ENCODE results near the gene USP22. TPM values are rescaled to one million over a fixed set of nuclear protein-coding genes. Genes with fewer than 3 reads are reported as not detected.

The USP22 gene
- total RNA-seq, 1 donor from 2014 or later, result 79.1 TPM

GRCh38 chr17:21037117-21037803, 5.6 kb downstream of the USP22 start:
- Histone ChIP-seq H3K27me3 (no peaks in the 10 kb centered on the region), H3K4me3 (no peak overlapping the region), H3K27ac (no peak overlapping the region), H3K9me3 (no peaks in the 10 kb centered on the region), H3K36me3 (no peaks in the 10 kb centered on the region), H3K4me1 (peaks cover 94% of the 10 kb centered on the region)
- intact Hi-C loops (cut with DNase I), result no loop called here
- DNase-seq (ENCODE audit: extremely low spot score in 2 of 2), result no peak
- TF ChIP-seq, protein P1, sequence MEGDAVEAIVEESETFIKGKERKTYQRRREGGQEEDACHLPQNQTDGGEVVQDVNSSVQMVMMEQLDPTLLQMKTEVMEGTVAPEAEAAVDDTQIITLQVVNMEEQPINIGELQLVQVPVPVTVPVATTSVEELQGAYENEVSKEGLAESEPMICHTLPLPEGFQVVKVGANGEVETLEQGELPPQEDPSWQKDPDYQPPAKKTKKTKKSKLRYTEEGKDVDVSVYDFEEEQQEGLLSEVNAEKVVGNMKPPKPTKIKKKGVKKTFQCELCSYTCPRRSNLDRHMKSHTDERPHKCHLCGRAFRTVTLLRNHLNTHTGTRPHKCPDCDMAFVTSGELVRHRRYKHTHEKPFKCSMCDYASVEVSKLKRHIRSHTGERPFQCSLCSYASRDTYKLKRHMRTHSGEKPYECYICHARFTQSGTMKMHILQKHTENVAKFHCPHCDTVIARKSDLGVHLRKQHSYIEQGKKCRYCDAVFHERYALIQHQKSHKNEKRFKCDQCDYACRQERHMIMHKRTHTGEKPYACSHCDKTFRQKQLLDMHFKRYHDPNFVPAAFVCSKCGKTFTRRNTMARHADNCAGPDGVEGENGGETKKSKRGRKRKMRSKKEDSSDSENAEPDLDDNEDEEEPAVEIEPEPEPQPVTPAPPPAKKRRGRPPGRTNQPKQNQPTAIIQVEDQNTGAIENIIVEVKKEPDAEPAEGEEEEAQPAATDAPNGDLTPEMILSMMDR (IDR thresholded peaks at IDR 0.05), result no peak

- Histone ChIP-seq H3K4me1 (peaks cover 96% of the 10 kb centered on the region), H3K36me3 (no peaks in the 10 kb centered on the region), H3K27ac (no peak overlapping the region), H3K9me3 (no peaks in the 10 kb centered on the region), H3K4me3 (no peak overlapping the region), H3K27me3 (no peaks in the 10 kb centered on the region)
- TF ChIP-seq, protein P1 (IDR thresholded peaks at IDR 0.05), result no peak
- TF ChIP-seq POLR2A (IDR thresholded peaks at IDR 0.05) (no peak), POLR2AphosphoS5 (IDR thresholded peaks at IDR 0.05; ENCODE audit: insufficient read depth in 1 of 2, low read depth in 1 of 2) (no peak)
- no peak for DNase-seq (ENCODE audit: extremely low spot score in 2 of 2)
- intact Hi-C loops (cut with DNase I), result no loop called here
These were observed 6.4 kb downstream of the USP22 start for GRCh38 chr17:21036361-21036881.

DNA sequence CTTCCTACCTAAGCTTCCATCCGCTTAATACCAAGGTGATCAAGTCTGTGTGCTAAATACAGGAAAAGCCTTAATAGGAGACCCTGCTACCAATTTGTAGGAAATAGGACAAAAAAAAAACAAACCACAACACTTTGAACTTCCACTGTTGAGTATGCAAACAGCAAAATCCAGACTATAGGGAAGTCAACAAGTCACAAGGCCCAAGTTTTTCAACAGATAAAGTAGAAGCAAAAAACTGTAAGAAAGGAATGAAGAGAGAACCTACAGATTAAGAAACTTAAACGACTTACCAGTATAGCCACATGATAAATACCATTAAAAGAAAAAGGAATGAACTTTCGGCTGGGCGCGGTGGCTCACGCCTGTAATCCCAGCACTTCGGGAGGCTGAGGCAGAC, 7.4 kb downstream of the USP22 start:
- intact Hi-C loops (cut with DNase I), result no loop called here
- no peaks in the 10 kb centered on the region for H3K9me3 ChIP-seq
- no peaks in the 10 kb centered on the region for H3K36me3 ChIP-seq
- TF ChIP-seq POLR2A (IDR thresholded peaks at IDR 0.05), result no peak
- TF ChIP-seq, protein P1 (IDR thresholded peaks at IDR 0.05), result no peak
- TF ChIP-seq POLR2AphosphoS5 (IDR thresholded peaks at IDR 0.05; ENCODE audit: insufficient read depth in 1 of 2, low read depth in 1 of 2), result no peak
- H3K27ac ChIP-seq, result no peak overlapping the region
- DNase-seq (ENCODE audit: extremely low spot score in 2 of 2), result no peak
- H3K27me3 ChIP-seq, result no peaks in the 10 kb centered on the region
- no peak overlapping the region for H3K4me3 ChIP-seq
- peaks cover 97% of the 10 kb centered on the region for H3K4me1 ChIP-seq

- no peak for DNase-seq (ENCODE audit: extremely low spot score in 2 of 2)
- Histone ChIP-seq H3K27ac (no peak overlapping the region), H3K9me3 (no peaks in the 10 kb centered on the region), H3K4me1 (peaks cover 97% of the 10 kb centered on the region), H3K27me3 (no peaks in the 10 kb centered on the region), H3K36me3 (no peaks in the 10 kb centered on the region), H3K4me3 (no peak overlapping the region)
- intact Hi-C loops (cut with DNase I), result no loop called here
- TF ChIP-seq POLR2A (IDR thresholded peaks at IDR 0.05), result no peak
- TF ChIP-seq POLR2AphosphoS5 (IDR thresholded peaks at IDR 0.05; ENCODE audit: insufficient read depth in 1 of 2, low read depth in 1 of 2), result no peak
- TF ChIP-seq, protein P1 (IDR thresholded peaks at IDR 0.05), result no peak
These were observed 8.2 kb downstream of the USP22 start for GRCh38 chr17:21034340-21035235.
